Neural cell (in vitro differentiated cells): ENCODE data around the gene ABCA4. TPM values are rescaled to one million over a fixed set of nuclear protein-coding genes. Genes with fewer than 3 reads are reported as not detected.

Experiments used
- H2AFZ ChIP-seq: fragments of 200-600, 300-800 bp; sonication (generic), shearing (Covaris generic); 2 replicates; pipeline ENCODE4 v1.6.0; 2014; ENCODE audit warnings: low read depth, mild to moderate bottlenecking, antibody characterized with exemption, low read length, moderate library complexity
- H3F3A ChIP-seq: fragments of 200-600 bp; shearing (Covaris generic); 2 replicates; pipeline ENCODE4 v1.6.1; 2016; ENCODE audit warnings: mild to moderate bottlenecking, moderate library complexity, mixed read lengths, antibody characterized with exemption, low read length; ENCODE audit not compliant: insufficient read depth, poor library complexity, severe bottlenecking
- H3K27ac ChIP-seq: fragments of 200-600, 300-800 bp; sonication (generic), shearing (Covaris generic); 2 replicates; pipeline ENCODE4 v1.5.1; 2014; ENCODE audit warnings: mild to moderate bottlenecking, low read length, moderate library complexity
- H3K27me3 ChIP-seq: fragments of 300-800, 200-600 bp; sonication (generic), shearing (Covaris generic); 2 replicates; pipeline ENCODE4 v1.6.0; 2014; ENCODE audit warnings: mild to moderate bottlenecking, low read depth, low read length, moderate library complexity; ENCODE audit not compliant: insufficient read depth
- H3K36me3 ChIP-seq: fragments of 300-800, 200-600 bp; sonication (generic), shearing (Covaris generic); 2 replicates; pipeline ENCODE4 v1.5.1; 2014; ENCODE audit warnings: mild to moderate bottlenecking, antibody characterized with exemption, low read length, moderate library complexity; ENCODE audit not compliant: insufficient read depth
- H3K4me2 ChIP-seq: fragments of 300-800, 200-600 bp; sonication (generic), shearing (Covaris generic); 2 replicates; pipeline ENCODE4 v1.6.0; 2014; ENCODE audit warnings: mild to moderate bottlenecking, low read length
- H3K4me3 ChIP-seq: fragments of 300-800, 200-600 bp; sonication (generic), shearing (Covaris generic); 2 replicates; pipeline ENCODE4 v1.5.1; 2014; ENCODE audit warnings: mild to moderate bottlenecking, low read length, moderate library complexity
- H3K79me2 ChIP-seq: fragments of 200-600 bp; shearing (Covaris generic); replicated peaks from 2 replicates; pipeline ENCODE4 v1.6.0; 2014; ENCODE audit warnings: mild to moderate bottlenecking, low read length, moderate library complexity; ENCODE audit not compliant: insufficient read depth
- H3K9ac ChIP-seq: fragments of 300-800, 200-600 bp; sonication (generic), shearing (Covaris generic); 2 replicates; pipeline ENCODE4 v1.6.1; 2016; ENCODE audit warnings: mild to moderate bottlenecking, low read length, mixed read lengths
- H3K9me2 ChIP-seq: fragments of 200-600 bp; shearing (Covaris generic); 2 replicates; pipeline ENCODE4 v1.6.1; 2016; ENCODE audit warnings: mild to moderate bottlenecking, low read length, mixed read lengths; ENCODE audit not compliant: insufficient read depth
- H3K9me3 ChIP-seq: fragments of 200-600, 300-800 bp; sonication (generic), shearing (Covaris generic); 2 replicates; pipeline ENCODE4 v1.6.1; 2016; ENCODE audit warnings: mild to moderate bottlenecking, mixed run types, low read length, moderate library complexity, mixed read lengths
- H4K20me1 ChIP-seq: fragments of 200-600 bp; shearing (Covaris generic); 2 replicates; pipeline ENCODE4 v1.6.1; 2016; ENCODE audit warnings: mild to moderate bottlenecking, mixed run types; ENCODE audit not compliant: insufficient read depth
- CTCF ChIP-seq: fragments of 450-650 bp; IDR thresholded peaks from 2 replicates; pipeline ENCODE4 v1.5.1; 2014; ENCODE audit warnings: antibody characterized with exemption, mild to moderate bottlenecking, moderate library complexity; ENCODE audit not compliant: poor library complexity, severe bottlenecking
- EP300 ChIP-seq: fragments of 450-650 bp; conservative IDR thresholded peaks from 2 replicates; pipeline ENCODE4 v1.6.1; 2014; ENCODE audit warnings: antibody characterized with exemption, mild to moderate bottlenecking, moderate library complexity; ENCODE audit not compliant: poor library complexity, severe bottlenecking
- EZH2 ChIP-seq: fragments of 200-600, 300-800 bp; shearing (Covaris generic), sonication (generic); IDR thresholded peaks from 2 replicates; pipeline ENCODE4 v1.6.1; 2014; ENCODE audit warnings: antibody characterized with exemption, low read length, borderline replicate concordance, mild to moderate bottlenecking; ENCODE audit not compliant: insufficient read depth, poor library complexity, severe bottlenecking
- MXI1 ChIP-seq: fragments of 450-650 bp; conservative IDR thresholded peaks from 2 replicates; pipeline ENCODE4 v1.6.1; 2014; ENCODE audit warnings: antibody characterized with exemption, mild to moderate bottlenecking; ENCODE audit not compliant: poor library complexity, severe bottlenecking
- POLR2AphosphoS5 ChIP-seq: IDR thresholded peaks from 2 replicates; pipeline ENCODE4 v1.6.1; 2012
- RAD21 ChIP-seq: fragments of 450-650 bp; conservative IDR thresholded peaks from 2 replicates; pipeline ENCODE4 v1.6.1; 2014; ENCODE audit warnings: antibody characterized with exemption, mild to moderate bottlenecking, moderate library complexity
- REST ChIP-seq: IDR thresholded peaks from 2 replicates; pipeline ENCODE4 v1.6.1; 2012; ENCODE audit warnings: borderline replicate concordance
- SMC3 ChIP-seq: fragments of 450-650 bp; conservative IDR thresholded peaks from 2 replicates; pipeline ENCODE4 v1.6.1; 2014; ENCODE audit warnings: antibody characterized with exemption, mild to moderate bottlenecking, moderate library complexity; ENCODE audit not compliant: poor library complexity
- TAF1 ChIP-seq: IDR thresholded peaks from 2 replicates; pipeline ENCODE4 v1.6.1; 2012; ENCODE audit warnings: low read depth
- polyA plus RNA-seq: library from polyadenylated mRNA; depleted of rRNA; stranded (reverse); fragments of >200 nt; gene quantifications from 2 replicates; pipeline ENCODE4 v1.2.3, GENCODE V29; 2014

Gene ABCA4
- polyA plus RNA-seq, 1 donor from 2014 or later: not detected

GRCh38 chr1:94142022-94142421 is 21.1 kb upstream of the ABCA4 start:
- Histone ChIP-seq H3K9ac (no peak overlapping the region), H3K36me3 (no peaks in the 10 kb centered on the region), H3K4me3 (no peak overlapping the region), H3F3A (no peaks in the 10 kb centered on the region), H3K27ac (no peak overlapping the region), H3K9me3 (no peaks in the 10 kb centered on the region), H4K20me1 (no peaks in the 10 kb centered on the region), H3K4me2 (no peak overlapping the region), H3K27me3 (no peaks in the 10 kb centered on the region), H3K79me2 (no peaks in the 10 kb centered on the region), H3K9me2 (no peaks in the 10 kb centered on the region), H2AFZ (no peak overlapping the region)
- TF ChIP-seq REST (no peak), MXI1 (no peak), EZH2 (no peak), CTCF (no peak), RAD21 (no peak), POLR2AphosphoS5 (no peak), EP300 (no peak), SMC3 (no peak), TAF1 (no peak)

GRCh38 chr1:94132111-94132510 is 11.2 kb upstream of the ABCA4 start:
- no peaks in the 10 kb centered on the region for H3K9me2 ChIP-seq
- H3F3A ChIP-seq: no peaks in the 10 kb centered on the region
- H4K20me1 ChIP-seq: no peaks in the 10 kb centered on the region
- H3K9ac ChIP-seq: no peak overlapping the region
- no peak overlapping the region for H3K27ac ChIP-seq
- H3K27me3 ChIP-seq: no peaks in the 10 kb centered on the region
- no peak overlapping the region for H2AFZ ChIP-seq
- H3K36me3 ChIP-seq: no peaks in the 10 kb centered on the region
- H3K9me3 ChIP-seq: no peaks in the 10 kb centered on the region
- no peak for TF ChIP-seq POLR2AphosphoS5
- TF ChIP-seq REST: no peak
- no peak for TF ChIP-seq RAD21
- TF ChIP-seq EP300: no peak
- no peak for TF ChIP-seq CTCF
- no peak for TF ChIP-seq SMC3
- TF ChIP-seq MXI1: no peak
- no peak for TF ChIP-seq TAF1
- no peak for TF ChIP-seq EZH2
- H3K4me2 ChIP-seq: no peak overlapping the region
- H3K79me2 ChIP-seq: no peaks in the 10 kb centered on the region
- no peak overlapping the region for H3K4me3 ChIP-seq
